HFFc6 (cell line): ENCODE results near the gene AZU1. TPM values are rescaled to one million over a fixed set of nuclear protein-coding genes. Genes with fewer than 3 reads are reported as not detected.

Experiments used
- DNase-seq: peaks from one replicate; pipeline ENCODE4 v3.0.0-alpha.2; 2018
- H3K27ac Mint-ChIP-seq: 2 replicates; pipeline ENCODE4 v1.8.0; 2020; ENCODE audit warnings: mild to moderate bottlenecking, mixed read lengths
- H3K27me3 Mint-ChIP-seq: 2 replicates; pipeline ENCODE4 v1.8.0; 2021; ENCODE audit warnings: mild to moderate bottlenecking, moderate library complexity, mixed read lengths; ENCODE audit not compliant: insufficient read depth
- H3K36me3 Mint-ChIP-seq: 2 replicates; pipeline ENCODE4 v1.8.0; 2021; ENCODE audit warnings: low read depth, mixed read lengths
- H3K4me1 Mint-ChIP-seq: 2 replicates; pipeline ENCODE4 v1.8.0; 2020; ENCODE audit warnings: low read depth, mixed read lengths
- H3K4me3 Mint-ChIP-seq: 2 replicates; pipeline ENCODE4 v1.8.0; 2020; ENCODE audit warnings: mild to moderate bottlenecking, moderate library complexity, mixed read lengths
- H3K9me3 Mint-ChIP-seq: 2 replicates; pipeline ENCODE4 v1.8.0; 2020; ENCODE audit warnings: mild to moderate bottlenecking, mixed read lengths
- CTCF ChIP-seq: fragments of 200-600 bp; sonication (generic); IDR thresholded peaks from 2 replicates; pipeline ENCODE4 v1.5.0; 2021; ENCODE audit warnings: antibody characterized with exemption, mild to moderate bottlenecking
- total RNA-seq, 6 experiments: library from RNA; stranded (reverse); fragmentation: NEBNext Ultra II Directional; extraction: Animal tissue kit (Norgen Biotek cat#: 25700); gene quantifications; 2 replicates in 1 of 6; 3 replicates in 5 of 6; pipeline ENCODE4 v1.2.3, GENCODE V29; 2021

AZU1 gene
- total RNA-seq, 6 experiments from 2014 or later, result not detected

GRCh38 chr19:798415-799075, 29.1 kb upstream of the AZU1 start:
- Mint-ChIP-seq H3K27me3 (peaks cover 12% of the 10 kb centered on the region), H3K4me1 (peaks cover 35% of the 10 kb centered on the region), H3K9me3 (no peaks in the 10 kb centered on the region), H3K4me3 (peak overlapping the region; percentile 93), H3K36me3 (peaks cover 35% of the 10 kb centered on the region), H3K27ac (peak overlapping the region; percentile 88)
- no peak for TF ChIP-seq CTCF
- DNase-seq, result no peak

GRCh38 chr19:799076-799881, 28.4 kb upstream of the AZU1 start:
- H3K27ac Mint-ChIP-seq, result peak overlapping the region; percentile 88

GRCh38 chr19:800360-801029, 27.1 kb upstream of the AZU1 start:
- Mint-ChIP-seq H3K36me3 (peaks cover 39% of the 10 kb centered on the region), H3K27me3 (peaks cover 15% of the 10 kb centered on the region), H3K9me3 (no peaks in the 10 kb centered on the region), H3K27ac (peak overlapping the region; percentile 88), H3K4me3 (peak overlapping the region; percentile 93), H3K4me1 (peaks cover 35% of the 10 kb centered on the region)
- TF ChIP-seq CTCF, result no peak
- DNase-seq, result no peak

More at GRCh38 chr19:799076-799881, 28.4 kb upstream of the AZU1 start:
- Mint-ChIP-seq H3K36me3 (peaks cover 39% of the 10 kb centered on the region), H3K27me3 (peaks cover 15% of the 10 kb centered on the region), H3K4me1 (peaks cover 35% of the 10 kb centered on the region), H3K9me3 (no peaks in the 10 kb centered on the region), H3K4me3 (peak overlapping the region; percentile 93)
- TF ChIP-seq CTCF, result peak; percentile 64
- DNase-seq, result peak; percentile 41

GRCh38 chr19:801030-801860, 26.4 kb upstream of the AZU1 start:
- Mint-ChIP-seq H3K9me3 (no peaks in the 10 kb centered on the region), H3K36me3 (peaks cover 39% of the 10 kb centered on the region), H3K4me1 (peaks cover 35% of the 10 kb centered on the region), H3K27ac (peak overlapping the region; percentile 80), H3K27me3 (peaks cover 15% of the 10 kb centered on the region), H3K4me3 (peak overlapping the region; percentile 66)
- DNase-seq, result no peak
- no peak for TF ChIP-seq CTCF
